Chondrocyte (in vitro differentiated cells): ENCODE measurements around the gene APP. TPM values are rescaled to one million over a fixed set of nuclear protein-coding genes. Genes with fewer than 3 reads are reported as not detected.

Source experiments
- DNase-seq: peaks from one replicate; pipeline ENCODE4 v3.0.0; 2021; ENCODE audit warnings: mixed read lengths, low spot score
- H3K27ac Mint-ChIP-seq: one replicate; pipeline ENCODE4 v1.8.0; 2021; ENCODE audit warnings: mild to moderate bottlenecking, moderate library complexity, mixed read lengths; ENCODE audit not compliant: unreplicated experiment
- H3K27me3 Mint-ChIP-seq: 2 replicates; pipeline ENCODE4 v1.8.0; 2021; ENCODE audit warnings: low read depth, mixed read lengths
- H3K36me3 Mint-ChIP-seq: 2 replicates; pipeline ENCODE4 v1.8.0; 2021; ENCODE audit warnings: low read depth, mixed read lengths
- H3K4me1 Mint-ChIP-seq: 2 replicates; pipeline ENCODE4 v1.8.0; 2021; ENCODE audit warnings: low read depth, mild to moderate bottlenecking, mixed read lengths
- H3K4me3 Mint-ChIP-seq: one replicate; pipeline ENCODE4 v1.8.0; 2021; ENCODE audit warnings: mild to moderate bottlenecking, moderate library complexity, mixed read lengths; ENCODE audit not compliant: unreplicated experiment
- H3K9me3 Mint-ChIP-seq: 2 replicates; pipeline ENCODE4 v1.8.0; 2021; ENCODE audit warnings: low read depth, mixed read lengths
- total RNA-seq: library from RNA; stranded (reverse); gene quantifications from 3 replicates; pipeline ENCODE4 v1.2.1, GENCODE V29; 2021
- TF ChIP-seq, protein P1 (sequence below): fragments of 200-600 bp; sonication (generic); IDR thresholded peaks from 2 replicates; pipeline ENCODE4 v1.5.0; 2021; ENCODE audit warnings: antibody characterized with exemption, mild to moderate bottlenecking, moderate library complexity

APP gene
- total RNA-seq, 1 donor from 2014 or later, result 442 TPM

DNA sequence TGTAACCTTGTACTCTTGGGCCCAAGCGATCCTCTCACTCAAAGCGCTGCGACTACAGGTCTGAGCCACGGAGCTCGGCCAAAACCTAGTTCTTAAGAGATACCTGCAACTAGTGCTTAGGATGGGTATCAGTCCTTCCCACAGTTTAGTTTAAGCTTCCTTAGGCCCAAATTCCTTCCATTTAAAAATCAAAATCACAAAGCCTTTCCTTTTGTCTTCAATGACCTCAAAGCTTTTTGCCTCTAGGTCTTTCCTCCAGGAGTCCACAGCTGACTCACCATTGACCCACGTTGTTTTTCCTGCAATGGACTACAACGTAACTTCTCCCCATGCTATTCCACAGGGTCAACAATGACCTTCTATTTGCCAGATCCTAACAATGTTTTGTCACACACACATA, 64.0 kb downstream of the APP start:
- Mint-ChIP-seq H3K9me3 (no peaks in the 10 kb centered on the region), H3K27ac (no peak overlapping the region), H3K36me3 (peaks cover 3% of the 10 kb centered on the region), H3K4me1 (no peaks in the 10 kb centered on the region), H3K4me3 (no peak overlapping the region), H3K27me3 (no peaks in the 10 kb centered on the region)
- no peak for DNase-seq
- TF ChIP-seq, protein P1, sequence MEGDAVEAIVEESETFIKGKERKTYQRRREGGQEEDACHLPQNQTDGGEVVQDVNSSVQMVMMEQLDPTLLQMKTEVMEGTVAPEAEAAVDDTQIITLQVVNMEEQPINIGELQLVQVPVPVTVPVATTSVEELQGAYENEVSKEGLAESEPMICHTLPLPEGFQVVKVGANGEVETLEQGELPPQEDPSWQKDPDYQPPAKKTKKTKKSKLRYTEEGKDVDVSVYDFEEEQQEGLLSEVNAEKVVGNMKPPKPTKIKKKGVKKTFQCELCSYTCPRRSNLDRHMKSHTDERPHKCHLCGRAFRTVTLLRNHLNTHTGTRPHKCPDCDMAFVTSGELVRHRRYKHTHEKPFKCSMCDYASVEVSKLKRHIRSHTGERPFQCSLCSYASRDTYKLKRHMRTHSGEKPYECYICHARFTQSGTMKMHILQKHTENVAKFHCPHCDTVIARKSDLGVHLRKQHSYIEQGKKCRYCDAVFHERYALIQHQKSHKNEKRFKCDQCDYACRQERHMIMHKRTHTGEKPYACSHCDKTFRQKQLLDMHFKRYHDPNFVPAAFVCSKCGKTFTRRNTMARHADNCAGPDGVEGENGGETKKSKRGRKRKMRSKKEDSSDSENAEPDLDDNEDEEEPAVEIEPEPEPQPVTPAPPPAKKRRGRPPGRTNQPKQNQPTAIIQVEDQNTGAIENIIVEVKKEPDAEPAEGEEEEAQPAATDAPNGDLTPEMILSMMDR, result no peak

DNA sequence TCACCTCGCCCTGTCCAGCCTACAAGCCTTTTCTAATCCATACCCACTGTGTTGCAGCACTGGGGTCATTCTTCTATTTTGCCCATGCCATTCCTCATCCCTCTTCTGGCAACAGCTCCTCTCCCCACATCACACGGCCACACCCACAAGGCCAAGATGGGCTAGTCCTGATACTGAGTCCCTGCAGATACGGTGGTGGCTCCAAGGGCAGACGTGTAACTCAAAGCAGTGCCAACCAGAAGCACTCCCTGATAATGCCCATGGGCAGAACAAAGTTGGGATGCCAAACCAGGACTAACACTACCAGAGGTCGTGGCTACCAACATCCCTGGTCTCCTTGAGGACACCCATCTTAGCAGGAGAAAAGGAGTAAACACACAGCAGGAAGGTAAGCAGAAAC, 64.8 kb downstream of the APP start:
- Mint-ChIP-seq H3K4me1 (peaks cover under 1% of the 10 kb centered on the region), H3K36me3 (peaks cover 1% of the 10 kb centered on the region), H3K9me3 (no peaks in the 10 kb centered on the region), H3K27me3 (no peaks in the 10 kb centered on the region), H3K27ac (no peak overlapping the region), H3K4me3 (no peak overlapping the region)
- no peak for DNase-seq
- TF ChIP-seq, protein P1, result no peak

DNA sequence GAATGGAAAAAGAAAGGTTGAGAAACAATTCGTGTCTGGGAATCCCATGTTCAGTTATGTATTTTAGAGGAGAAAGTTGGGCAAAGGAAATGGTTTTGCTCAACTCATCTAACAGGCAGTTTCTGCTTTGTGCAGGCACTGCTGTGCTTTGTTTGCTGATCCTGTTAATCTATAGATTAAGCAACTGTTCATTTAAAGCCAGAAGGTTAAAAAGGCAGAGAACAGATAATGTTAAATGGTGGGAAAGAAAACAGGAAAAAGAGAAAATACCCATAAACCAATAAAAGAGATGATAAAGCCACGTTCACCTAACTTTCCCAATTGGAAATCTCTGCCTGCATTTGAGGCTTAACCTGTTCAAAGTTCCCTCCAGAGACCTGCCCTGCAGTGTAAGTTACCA, 70.0 kb downstream of the APP start:
- H3K4me3 Mint-ChIP-seq, result no peak overlapping the region

DNA sequence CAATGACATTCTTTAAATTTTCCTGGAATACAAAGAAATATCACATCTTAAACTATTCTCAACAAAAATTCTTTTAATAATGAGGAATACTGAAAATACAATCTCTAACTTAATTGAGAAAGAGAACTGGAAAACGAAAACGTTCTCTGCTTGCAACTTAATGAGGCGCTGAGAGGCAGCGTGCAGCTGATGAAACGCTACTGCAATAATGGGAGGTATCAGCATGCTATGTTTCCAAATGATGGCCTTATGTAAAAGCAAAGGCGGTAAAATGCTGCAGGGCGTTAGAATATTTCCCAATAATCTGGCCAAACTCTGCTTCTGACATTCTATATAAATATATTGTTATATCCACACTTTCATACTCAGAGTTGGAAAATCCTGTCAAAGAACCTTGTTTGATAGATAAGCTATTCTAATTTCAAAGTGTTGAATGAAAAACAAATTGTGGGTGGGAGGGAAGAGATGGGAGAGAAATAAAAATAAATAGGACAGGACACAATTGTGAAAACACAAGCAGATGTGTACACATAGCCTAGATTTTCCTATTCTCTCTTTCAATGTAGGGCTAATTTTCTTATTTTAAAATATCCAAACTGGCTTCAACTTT, 70.9 kb downstream of the APP start:
- no peak for DNase-seq
- H3K4me1 Mint-ChIP-seq, result peaks cover 26% of the 10 kb centered on the region
- no peak overlapping the region for H3K4me3 Mint-ChIP-seq
- no peaks in the 10 kb centered on the region for H3K9me3 Mint-ChIP-seq
- TF ChIP-seq, protein P1, result no peak
- peaks cover 1% of the 10 kb centered on the region for H3K36me3 Mint-ChIP-seq
- no peaks in the 10 kb centered on the region for H3K27me3 Mint-ChIP-seq
- peak overlapping the region; percentile 90 for H3K27ac Mint-ChIP-seq

More for the DNA sequence above, 70.0 kb downstream of the APP start:
- peaks cover 1% of the 10 kb centered on the region for H3K36me3 Mint-ChIP-seq
- TF ChIP-seq, protein P1, result no peak
- H3K9me3 Mint-ChIP-seq, result no peaks in the 10 kb centered on the region
- peaks cover 26% of the 10 kb centered on the region for H3K4me1 Mint-ChIP-seq
- DNase-seq, result no peak
- peak overlapping the region; percentile 24 for H3K27ac Mint-ChIP-seq
- no peaks in the 10 kb centered on the region for H3K27me3 Mint-ChIP-seq

DNA sequence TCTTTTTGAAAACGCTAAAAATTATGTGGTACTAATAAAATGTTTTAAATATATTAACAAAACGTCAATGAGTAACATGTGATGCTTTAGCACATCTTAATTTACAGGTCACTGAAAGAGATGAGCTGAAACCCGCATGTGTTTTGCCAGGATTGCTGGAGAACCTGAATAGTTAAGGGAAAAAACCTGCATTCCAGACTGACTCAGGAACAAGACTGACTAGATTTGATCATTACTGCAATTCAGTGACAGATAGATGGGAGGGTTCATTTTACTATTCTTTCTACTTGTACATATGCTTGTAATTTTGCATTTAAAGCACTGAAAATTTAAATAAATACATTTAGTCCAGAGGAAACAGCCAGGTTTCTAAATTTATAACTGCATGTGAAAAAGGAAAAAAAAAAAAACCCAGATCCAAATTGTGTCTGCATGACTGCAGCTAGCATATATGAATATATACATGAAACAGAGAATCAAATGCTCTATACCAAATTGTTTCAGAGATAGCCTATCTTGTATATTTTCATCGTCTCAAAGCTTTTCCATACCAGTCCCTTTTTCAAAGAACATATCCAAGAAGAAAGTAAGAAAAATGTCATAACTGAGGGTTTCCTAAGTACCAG, 71.7 kb downstream of the APP start:
- no peak for DNase-seq
- TF ChIP-seq, protein P1, result no peak
- Mint-ChIP-seq H3K27ac (peak overlapping the region; percentile 90), H3K4me1 (peaks cover 26% of the 10 kb centered on the region), H3K27me3 (no peaks in the 10 kb centered on the region), H3K36me3 (no peaks in the 10 kb centered on the region), H3K4me3 (no peak overlapping the region), H3K9me3 (no peaks in the 10 kb centered on the region)
